Activated CD4-positive, alpha-beta T cell treated with anti-CD3 and anti-CD28 coated beads, Interleukin-2, amount 10 ng/mL, durations not matched to agents 7 days and 5 days (primary cell): ENCODE measurements around the gene MYO18B. TPM values are rescaled to one million over a fixed set of nuclear protein-coding genes. Genes with fewer than 3 reads are reported as not detected.

Source experiments
- CTCF ChIA-PET: fragments of 350-600 bp; sonication (Branson Sonifier 250); formaldehyde crosslinking; loops from one replicate; lab custom pipeline; 2021; ENCODE audit warnings: antibody characterized with exemption; lab: Charles Lee
- POLR2A ChIA-PET: fragments of 350-600 bp; sonication (Branson Sonifier 250); formaldehyde crosslinking; loops from one replicate; lab custom pipeline; 2021; ENCODE audit warnings: antibody characterized with exemption; lab: Charles Lee
- DNase-seq: peaks from one replicate; pipeline ENCODE4 v3.0.0-alpha.2; 2020
- H3K27ac Mint-ChIP-seq: one replicate; pipeline ENCODE4 v1.8.0; 2021; ENCODE audit warnings: mild to moderate bottlenecking, moderate library complexity, mixed read lengths
- H3K27me3 Mint-ChIP-seq: one replicate; pipeline ENCODE4 v1.8.0; 2021; ENCODE audit warnings: mixed read lengths
- H3K36me3 Mint-ChIP-seq: one replicate; pipeline ENCODE4 v1.8.0; 2021; ENCODE audit warnings: low read depth, mixed read lengths
- H3K4me1 Mint-ChIP-seq: one replicate; pipeline ENCODE4 v1.8.0; 2021; ENCODE audit warnings: mixed read lengths
- H3K4me3 Mint-ChIP-seq: one replicate; pipeline ENCODE4 v1.8.0; 2021; ENCODE audit warnings: mild to moderate bottlenecking, moderate library complexity, mixed read lengths
- H3K9me3 Mint-ChIP-seq: one replicate; pipeline ENCODE4 v1.8.0; 2021; ENCODE audit warnings: mixed read lengths
- total RNA-seq, 2 experiments: library from RNA; stranded (reverse); gene quantifications; one replicate each; pipeline ENCODE4 v1.2.3, GENCODE V29; 2021

The MYO18B gene
- total RNA-seq, 2 experiments from 2014 or later: 2.0 TPM

DNA sequence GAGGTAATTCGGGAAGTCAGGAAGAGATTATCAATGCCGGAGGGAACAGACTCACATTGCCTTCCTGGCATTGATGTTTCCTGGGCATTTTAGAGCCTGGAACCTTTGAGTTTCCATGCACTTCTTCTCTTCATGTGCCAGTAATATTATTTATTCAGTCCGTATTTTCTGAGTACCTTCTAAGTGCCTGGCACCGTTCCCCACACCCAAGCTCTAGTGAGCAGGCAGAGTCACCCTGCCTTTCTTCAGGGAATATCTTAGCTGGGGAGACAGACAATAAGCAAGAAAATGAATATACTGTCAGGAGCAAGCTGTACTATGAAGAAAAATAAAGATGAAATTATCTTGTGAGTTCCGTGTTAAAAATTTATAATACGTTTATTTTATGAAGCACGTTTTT, 291.1 kb downstream of the MYO18B start:
- no peak overlapping the region for H3K27ac Mint-ChIP-seq
- H3K36me3 Mint-ChIP-seq: no peaks in the 10 kb centered on the region
- H3K4me3 Mint-ChIP-seq: no peak overlapping the region
- H3K9me3 Mint-ChIP-seq: peaks cover 11% of the 10 kb centered on the region
- DNase-seq: no peak
- CTCF ChIA-PET: no interaction called here
- POLR2A ChIA-PET: no interaction called here
- no peaks in the 10 kb centered on the region for H3K27me3 Mint-ChIP-seq
- no peaks in the 10 kb centered on the region for H3K4me1 Mint-ChIP-seq

GRCh38 chr22:26033586-26033985, 291.6 kb downstream of the MYO18B start:
- H3K27ac Mint-ChIP-seq: no peak overlapping the region
- no peak overlapping the region for H3K4me3 Mint-ChIP-seq
- CTCF ChIA-PET: no interaction called here
- H3K4me1 Mint-ChIP-seq: no peaks in the 10 kb centered on the region
- H3K27me3 Mint-ChIP-seq: no peaks in the 10 kb centered on the region
- POLR2A ChIA-PET: no interaction called here
- no peaks in the 10 kb centered on the region for H3K36me3 Mint-ChIP-seq
- no peak for DNase-seq
- H3K9me3 Mint-ChIP-seq: peaks cover 11% of the 10 kb centered on the region

- DNase-seq: no peak
- Mint-ChIP-seq H3K27ac (no peak overlapping the region), H3K36me3 (no peaks in the 10 kb centered on the region), H3K4me3 (no peak overlapping the region), H3K27me3 (peaks cover 2% of the 10 kb centered on the region), H3K9me3 (peaks cover 11% of the 10 kb centered on the region), H3K4me1 (no peaks in the 10 kb centered on the region)
- ChIA-PET CTCF (no interaction called here), POLR2A (no interaction called here)
Measured at GRCh38 chr22:26035523-26035922, 293.5 kb downstream of the MYO18B start.

DNA sequence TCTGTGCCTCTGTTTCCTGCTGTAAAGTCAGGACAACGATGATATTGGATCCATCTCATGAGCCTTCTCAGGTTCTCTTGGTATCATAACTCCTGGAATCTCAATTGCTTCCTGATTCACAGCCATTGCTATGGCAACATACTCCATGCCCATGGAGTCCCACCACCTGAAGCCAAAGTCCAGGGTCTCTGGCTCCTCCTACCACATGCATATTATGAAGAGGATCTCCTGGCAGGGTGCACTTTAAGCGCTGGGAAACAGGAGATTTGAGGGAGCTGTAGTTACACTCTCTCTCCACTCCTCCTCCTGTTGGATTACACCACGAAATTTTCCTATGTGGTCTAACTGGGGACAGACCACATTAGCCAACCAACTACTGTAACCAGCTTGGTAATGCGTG, 296.4 kb downstream of the MYO18B start:
- Mint-ChIP-seq H3K9me3 (peaks cover 11% of the 10 kb centered on the region), H3K27me3 (peaks cover 2% of the 10 kb centered on the region), H3K27ac (no peak overlapping the region), H3K4me1 (no peaks in the 10 kb centered on the region), H3K36me3 (no peaks in the 10 kb centered on the region), H3K4me3 (no peak overlapping the region)
- ChIA-PET CTCF (no interaction called here), POLR2A (no interaction called here)
- DNase-seq: no peak

- no peaks in the 10 kb centered on the region for H3K36me3 Mint-ChIP-seq
- no peak overlapping the region for H3K4me3 Mint-ChIP-seq
- H3K9me3 Mint-ChIP-seq: no peaks in the 10 kb centered on the region
- POLR2A ChIA-PET: no interaction called here
- H3K27ac Mint-ChIP-seq: no peak overlapping the region
- no peak for DNase-seq
- CTCF ChIA-PET: no interaction called here
- H3K4me1 Mint-ChIP-seq: no peaks in the 10 kb centered on the region
- peaks cover 2% of the 10 kb centered on the region for H3K27me3 Mint-ChIP-seq
Measured at GRCh38 chr22:26041931-26042330, 299.9 kb downstream of the MYO18B start.

DNA sequence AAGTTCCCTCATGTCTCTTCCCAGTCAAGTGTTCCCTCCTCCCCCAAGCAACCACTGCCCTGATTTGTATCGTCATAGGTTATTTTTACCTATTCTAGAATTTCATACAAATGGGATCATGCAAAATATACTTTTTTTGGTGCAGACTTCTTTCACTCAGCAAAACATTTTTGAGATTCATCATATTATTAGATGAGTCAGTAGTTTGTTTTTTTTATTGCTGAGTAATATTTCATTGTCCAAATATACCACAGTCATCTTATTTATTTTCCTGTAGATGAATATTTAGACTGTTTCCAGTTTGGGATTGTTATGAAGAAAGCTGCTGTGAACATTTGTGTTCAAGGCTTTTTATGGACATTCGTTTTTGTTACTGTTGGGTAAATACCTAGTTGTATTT, 301.0 kb downstream of the MYO18B start:
- H3K36me3 Mint-ChIP-seq: no peaks in the 10 kb centered on the region
- H3K4me3 Mint-ChIP-seq: no peak overlapping the region
- peaks cover 4% of the 10 kb centered on the region for H3K27me3 Mint-ChIP-seq
- ChIA-PET POLR2A (no interaction called here), CTCF (no interaction called here)
- H3K4me1 Mint-ChIP-seq: no peaks in the 10 kb centered on the region
- no peak for DNase-seq
- H3K27ac Mint-ChIP-seq: no peak overlapping the region
- H3K9me3 Mint-ChIP-seq: no peaks in the 10 kb centered on the region

DNA sequence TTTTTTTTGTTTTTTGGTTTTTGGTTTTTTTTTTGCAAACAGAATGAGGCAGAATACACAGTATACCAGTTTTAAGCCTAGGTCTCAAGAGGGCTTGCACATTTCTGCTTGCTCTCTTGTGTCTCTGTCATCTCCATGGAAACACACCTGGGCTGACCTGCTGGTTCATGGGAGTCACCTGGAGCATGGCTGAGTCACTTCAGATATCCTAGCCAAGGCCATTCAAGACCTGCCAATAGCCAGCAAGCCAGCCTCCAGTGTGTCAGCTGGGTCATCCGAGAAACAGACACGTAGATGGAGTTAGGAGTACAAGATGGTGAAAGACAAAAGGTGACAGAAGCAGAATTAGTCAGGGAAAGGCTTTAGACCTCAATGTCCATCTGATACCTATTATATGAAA, 303.1 kb downstream of the MYO18B start:
- Mint-ChIP-seq H3K4me1 (no peaks in the 10 kb centered on the region), H3K4me3 (no peak overlapping the region), H3K27me3 (peaks cover 2% of the 10 kb centered on the region), H3K27ac (no peak overlapping the region), H3K36me3 (no peaks in the 10 kb centered on the region), H3K9me3 (no peaks in the 10 kb centered on the region)
- POLR2A ChIA-PET: no interaction called here
- CTCF ChIA-PET: no interaction called here
- no peak for DNase-seq

DNA sequence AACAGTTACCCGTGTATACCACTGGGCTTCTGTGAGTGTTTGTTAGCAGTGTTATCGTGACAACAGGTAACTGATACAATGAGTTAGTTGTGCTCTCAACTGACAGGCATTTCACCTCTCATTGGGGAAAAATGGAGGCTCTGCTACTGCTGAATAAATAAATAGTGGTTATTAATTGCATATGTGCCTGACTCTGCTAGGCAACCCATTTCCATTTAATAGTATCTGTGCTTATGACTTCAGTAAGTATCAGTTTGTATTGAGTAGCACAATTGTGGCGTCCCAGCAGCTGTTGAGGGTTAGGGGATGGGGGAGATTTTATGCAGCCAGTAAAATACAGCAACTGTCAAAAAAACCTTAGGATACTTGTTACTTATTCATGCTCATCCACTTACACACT, 303.9 kb downstream of the MYO18B start:
- Mint-ChIP-seq H3K9me3 (no peaks in the 10 kb centered on the region), H3K4me1 (no peaks in the 10 kb centered on the region), H3K27me3 (peaks cover 5% of the 10 kb centered on the region), H3K4me3 (no peak overlapping the region), H3K36me3 (no peaks in the 10 kb centered on the region), H3K27ac (no peak overlapping the region)
- ChIA-PET POLR2A (no interaction called here), CTCF (interaction anchor here (0.5 kb wide), 1 partner anchor 18 kb away, joined by 3 read pairs; no protein-coding TSS in a partner anchor)
- DNase-seq: no peak

- H3K27ac Mint-ChIP-seq: no peak overlapping the region
- ChIA-PET POLR2A (no interaction called here), CTCF (no interaction called here)
- H3K36me3 Mint-ChIP-seq: no peaks in the 10 kb centered on the region
- H3K4me3 Mint-ChIP-seq: no peak overlapping the region
- no peaks in the 10 kb centered on the region for H3K9me3 Mint-ChIP-seq
- H3K27me3 Mint-ChIP-seq: peaks cover 6% of the 10 kb centered on the region
- no peaks in the 10 kb centered on the region for H3K4me1 Mint-ChIP-seq
- DNase-seq: no peak
Measured at GRCh38 chr22:26047516-26047915, 305.5 kb downstream of the MYO18B start.

DNA sequence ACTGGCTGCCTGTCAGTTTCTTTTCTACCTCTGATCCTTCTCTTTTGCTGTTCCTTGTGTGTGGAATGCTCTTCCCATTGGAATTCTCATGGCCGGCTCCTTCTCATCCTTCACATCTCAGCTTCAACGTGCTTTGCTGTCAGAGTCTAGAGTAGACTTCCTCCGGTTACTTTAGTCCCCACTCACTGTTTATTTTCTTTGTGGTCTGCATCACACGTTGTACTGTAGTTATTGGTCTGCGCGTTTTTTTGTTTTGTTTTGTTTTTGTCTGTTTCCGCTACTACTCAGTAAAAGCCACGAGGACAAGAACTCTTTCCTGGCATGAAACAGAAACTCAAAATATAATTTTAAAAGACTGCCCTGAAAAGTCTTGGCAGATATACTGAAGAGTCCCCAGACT, 305.9 kb downstream of the MYO18B start:
- CTCF ChIA-PET: no interaction called here
- Mint-ChIP-seq H3K36me3 (no peaks in the 10 kb centered on the region), H3K27me3 (peaks cover 6% of the 10 kb centered on the region), H3K9me3 (no peaks in the 10 kb centered on the region), H3K4me1 (no peaks in the 10 kb centered on the region), H3K27ac (no peak overlapping the region), H3K4me3 (no peak overlapping the region)
- no peak for DNase-seq
- POLR2A ChIA-PET: no interaction called here

- Mint-ChIP-seq H3K4me3 (no peak overlapping the region), H3K36me3 (no peaks in the 10 kb centered on the region), H3K9me3 (no peaks in the 10 kb centered on the region), H3K27ac (no peak overlapping the region), H3K4me1 (no peaks in the 10 kb centered on the region), H3K27me3 (peaks cover 6% of the 10 kb centered on the region)
- ChIA-PET POLR2A (no interaction called here), CTCF (no interaction called here)
- DNase-seq: no peak
Measured at GRCh38 chr22:26050079-26050478, 308.1 kb downstream of the MYO18B start.

DNA sequence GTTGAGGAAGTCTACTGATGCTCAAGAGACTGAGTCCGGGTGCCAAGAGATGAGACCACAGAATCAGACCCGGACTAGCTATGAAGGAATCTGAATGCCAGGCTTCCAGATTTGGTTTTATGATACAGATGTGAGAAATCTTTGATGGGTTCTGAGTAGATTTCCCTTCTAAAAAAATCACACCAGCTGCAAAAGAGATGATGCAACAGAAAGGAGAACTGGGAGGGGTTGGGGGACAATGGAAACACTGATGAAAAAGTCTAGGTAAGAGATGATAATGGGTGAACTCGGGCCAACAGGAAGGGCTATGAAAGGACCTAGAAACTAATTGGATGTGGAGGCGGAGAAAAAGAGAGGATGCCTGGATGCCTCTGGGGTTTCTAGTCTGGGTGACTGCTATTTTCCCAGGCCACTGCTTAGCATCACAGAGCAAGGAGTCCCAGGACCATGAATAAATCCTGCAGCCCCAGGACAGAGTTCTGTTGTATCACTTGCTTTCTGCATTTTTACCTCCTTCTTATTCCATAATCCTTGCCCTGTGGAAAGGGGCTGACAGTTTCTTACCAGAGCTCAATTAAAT, 311.8 kb downstream of the MYO18B start:
- CTCF ChIA-PET: no interaction called here
- no peak for DNase-seq
- Mint-ChIP-seq H3K9me3 (no peaks in the 10 kb centered on the region), H3K4me3 (no peak overlapping the region), H3K27ac (no peak overlapping the region), H3K27me3 (peaks cover 14% of the 10 kb centered on the region), H3K36me3 (no peaks in the 10 kb centered on the region), H3K4me1 (no peaks in the 10 kb centered on the region)
- POLR2A ChIA-PET: no interaction called here

- Mint-ChIP-seq H3K4me1 (no peaks in the 10 kb centered on the region), H3K27ac (no peak overlapping the region), H3K36me3 (no peaks in the 10 kb centered on the region), H3K27me3 (peaks cover 14% of the 10 kb centered on the region), H3K9me3 (no peaks in the 10 kb centered on the region), H3K4me3 (no peak overlapping the region)
- CTCF ChIA-PET: no interaction called here
- POLR2A ChIA-PET: no interaction called here
- no peak for DNase-seq
Measured at GRCh38 chr22:26054841-26055605, 313.0 kb downstream of the MYO18B start.

GRCh38 chr22:26055693-26056092, 313.7 kb downstream of the MYO18B start:
- Mint-ChIP-seq H3K36me3 (no peaks in the 10 kb centered on the region), H3K27ac (no peak overlapping the region), H3K27me3 (peaks cover 14% of the 10 kb centered on the region), H3K4me1 (no peaks in the 10 kb centered on the region), H3K4me3 (no peak overlapping the region), H3K9me3 (no peaks in the 10 kb centered on the region)
- no peak for DNase-seq
- POLR2A ChIA-PET: no interaction called here
- CTCF ChIA-PET: no interaction called here
